Neural cell (in vitro differentiated cells): ENCODE measurements around the gene ADRB2. TPM values are rescaled to one million over a fixed set of nuclear protein-coding genes. Genes with fewer than 3 reads are reported as not detected.

Experiments
- H2AFZ ChIP-seq: fragments of 200-600, 300-800 bp; sonication (generic), shearing (Covaris generic); 2 replicates; pipeline ENCODE4 v1.6.0; 2014; ENCODE audit warnings: low read depth, mild to moderate bottlenecking, antibody characterized with exemption, low read length, moderate library complexity
- H3F3A ChIP-seq: fragments of 200-600 bp; shearing (Covaris generic); 2 replicates; pipeline ENCODE4 v1.6.1; 2016; ENCODE audit warnings: mild to moderate bottlenecking, moderate library complexity, mixed read lengths, antibody characterized with exemption, low read length; ENCODE audit not compliant: insufficient read depth, poor library complexity, severe bottlenecking
- H3K27ac ChIP-seq: fragments of 200-600, 300-800 bp; sonication (generic), shearing (Covaris generic); 2 replicates; pipeline ENCODE4 v1.5.1; 2014; ENCODE audit warnings: mild to moderate bottlenecking, low read length, moderate library complexity
- H3K27me3 ChIP-seq: fragments of 300-800, 200-600 bp; sonication (generic), shearing (Covaris generic); 2 replicates; pipeline ENCODE4 v1.6.0; 2014; ENCODE audit warnings: mild to moderate bottlenecking, low read depth, low read length, moderate library complexity; ENCODE audit not compliant: insufficient read depth
- H3K36me3 ChIP-seq: fragments of 300-800, 200-600 bp; sonication (generic), shearing (Covaris generic); 2 replicates; pipeline ENCODE4 v1.5.1; 2014; ENCODE audit warnings: mild to moderate bottlenecking, antibody characterized with exemption, low read length, moderate library complexity; ENCODE audit not compliant: insufficient read depth
- H3K4me2 ChIP-seq: fragments of 300-800, 200-600 bp; sonication (generic), shearing (Covaris generic); 2 replicates; pipeline ENCODE4 v1.6.0; 2014; ENCODE audit warnings: mild to moderate bottlenecking, low read length
- H3K4me3 ChIP-seq: fragments of 300-800, 200-600 bp; sonication (generic), shearing (Covaris generic); 2 replicates; pipeline ENCODE4 v1.5.1; 2014; ENCODE audit warnings: mild to moderate bottlenecking, low read length, moderate library complexity
- H3K79me2 ChIP-seq: fragments of 200-600 bp; shearing (Covaris generic); replicated peaks from 2 replicates; pipeline ENCODE4 v1.6.0; 2014; ENCODE audit warnings: mild to moderate bottlenecking, low read length, moderate library complexity; ENCODE audit not compliant: insufficient read depth
- H3K9ac ChIP-seq: fragments of 300-800, 200-600 bp; sonication (generic), shearing (Covaris generic); 2 replicates; pipeline ENCODE4 v1.6.1; 2016; ENCODE audit warnings: mild to moderate bottlenecking, low read length, mixed read lengths
- H3K9me2 ChIP-seq: fragments of 200-600 bp; shearing (Covaris generic); 2 replicates; pipeline ENCODE4 v1.6.1; 2016; ENCODE audit warnings: mild to moderate bottlenecking, low read length, mixed read lengths; ENCODE audit not compliant: insufficient read depth
- H3K9me3 ChIP-seq: fragments of 200-600, 300-800 bp; sonication (generic), shearing (Covaris generic); 2 replicates; pipeline ENCODE4 v1.6.1; 2016; ENCODE audit warnings: mild to moderate bottlenecking, mixed run types, low read length, moderate library complexity, mixed read lengths
- H4K20me1 ChIP-seq: fragments of 200-600 bp; shearing (Covaris generic); 2 replicates; pipeline ENCODE4 v1.6.1; 2016; ENCODE audit warnings: mild to moderate bottlenecking, mixed run types; ENCODE audit not compliant: insufficient read depth
- EP300 ChIP-seq: fragments of 450-650 bp; conservative IDR thresholded peaks from 2 replicates; pipeline ENCODE4 v1.6.1; 2014; ENCODE audit warnings: antibody characterized with exemption, mild to moderate bottlenecking, moderate library complexity; ENCODE audit not compliant: poor library complexity, severe bottlenecking
- EZH2 ChIP-seq: fragments of 200-600, 300-800 bp; shearing (Covaris generic), sonication (generic); IDR thresholded peaks from 2 replicates; pipeline ENCODE4 v1.6.1; 2014; ENCODE audit warnings: antibody characterized with exemption, low read length, borderline replicate concordance, mild to moderate bottlenecking; ENCODE audit not compliant: insufficient read depth, poor library complexity, severe bottlenecking
- MXI1 ChIP-seq: fragments of 450-650 bp; conservative IDR thresholded peaks from 2 replicates; pipeline ENCODE4 v1.6.1; 2014; ENCODE audit warnings: antibody characterized with exemption, mild to moderate bottlenecking; ENCODE audit not compliant: poor library complexity, severe bottlenecking
- POLR2AphosphoS5 ChIP-seq: IDR thresholded peaks from 2 replicates; pipeline ENCODE4 v1.6.1; 2012
- RAD21 ChIP-seq: fragments of 450-650 bp; conservative IDR thresholded peaks from 2 replicates; pipeline ENCODE4 v1.6.1; 2014; ENCODE audit warnings: antibody characterized with exemption, mild to moderate bottlenecking, moderate library complexity
- SMC3 ChIP-seq: fragments of 450-650 bp; conservative IDR thresholded peaks from 2 replicates; pipeline ENCODE4 v1.6.1; 2014; ENCODE audit warnings: antibody characterized with exemption, mild to moderate bottlenecking, moderate library complexity; ENCODE audit not compliant: poor library complexity
- TAF1 ChIP-seq: IDR thresholded peaks from 2 replicates; pipeline ENCODE4 v1.6.1; 2012; ENCODE audit warnings: low read depth
- polyA plus RNA-seq: library from polyadenylated mRNA; depleted of rRNA; stranded (reverse); fragments of >200 nt; gene quantifications from 2 replicates; pipeline ENCODE4 v1.2.3, GENCODE V29; 2014
- TF ChIP-seq, protein P1 (sequence below): IDR thresholded peaks from 2 replicates; pipeline ENCODE4 v1.6.1; 2012; ENCODE audit warnings: borderline replicate concordance
- TF ChIP-seq, protein P2 (sequence below): fragments of 450-650 bp; IDR thresholded peaks from 2 replicates; pipeline ENCODE4 v1.5.1; 2014; ENCODE audit warnings: antibody characterized with exemption, mild to moderate bottlenecking, moderate library complexity; ENCODE audit not compliant: poor library complexity, severe bottlenecking

ADRB2 gene
- polyA plus RNA-seq, 1 donor from 2014 or later = not detected

DNA sequence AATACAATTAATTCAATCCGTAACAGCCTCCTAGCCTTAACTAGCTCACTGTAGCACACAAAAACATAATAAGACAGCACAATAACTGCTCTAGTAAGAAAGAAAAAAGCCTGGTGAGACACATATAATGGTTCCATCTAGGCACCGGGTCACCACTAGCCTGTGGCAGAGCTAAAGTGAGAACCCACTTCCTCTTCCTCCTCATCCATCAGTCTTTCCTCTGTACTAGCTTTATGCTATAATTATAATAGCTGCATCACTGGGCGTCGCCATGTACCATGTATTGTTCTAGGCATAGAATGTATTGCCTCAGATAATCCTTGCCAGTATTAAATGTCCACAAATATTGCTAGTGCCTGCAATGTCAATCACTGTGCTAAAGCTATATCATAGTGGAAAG is 23.1 kb downstream of the ADRB2 start:
- H3F3A ChIP-seq = no peaks in the 10 kb centered on the region
- H2AFZ ChIP-seq = no peak overlapping the region
- no peak for TF ChIP-seq TAF1
- TF ChIP-seq, protein P1, sequence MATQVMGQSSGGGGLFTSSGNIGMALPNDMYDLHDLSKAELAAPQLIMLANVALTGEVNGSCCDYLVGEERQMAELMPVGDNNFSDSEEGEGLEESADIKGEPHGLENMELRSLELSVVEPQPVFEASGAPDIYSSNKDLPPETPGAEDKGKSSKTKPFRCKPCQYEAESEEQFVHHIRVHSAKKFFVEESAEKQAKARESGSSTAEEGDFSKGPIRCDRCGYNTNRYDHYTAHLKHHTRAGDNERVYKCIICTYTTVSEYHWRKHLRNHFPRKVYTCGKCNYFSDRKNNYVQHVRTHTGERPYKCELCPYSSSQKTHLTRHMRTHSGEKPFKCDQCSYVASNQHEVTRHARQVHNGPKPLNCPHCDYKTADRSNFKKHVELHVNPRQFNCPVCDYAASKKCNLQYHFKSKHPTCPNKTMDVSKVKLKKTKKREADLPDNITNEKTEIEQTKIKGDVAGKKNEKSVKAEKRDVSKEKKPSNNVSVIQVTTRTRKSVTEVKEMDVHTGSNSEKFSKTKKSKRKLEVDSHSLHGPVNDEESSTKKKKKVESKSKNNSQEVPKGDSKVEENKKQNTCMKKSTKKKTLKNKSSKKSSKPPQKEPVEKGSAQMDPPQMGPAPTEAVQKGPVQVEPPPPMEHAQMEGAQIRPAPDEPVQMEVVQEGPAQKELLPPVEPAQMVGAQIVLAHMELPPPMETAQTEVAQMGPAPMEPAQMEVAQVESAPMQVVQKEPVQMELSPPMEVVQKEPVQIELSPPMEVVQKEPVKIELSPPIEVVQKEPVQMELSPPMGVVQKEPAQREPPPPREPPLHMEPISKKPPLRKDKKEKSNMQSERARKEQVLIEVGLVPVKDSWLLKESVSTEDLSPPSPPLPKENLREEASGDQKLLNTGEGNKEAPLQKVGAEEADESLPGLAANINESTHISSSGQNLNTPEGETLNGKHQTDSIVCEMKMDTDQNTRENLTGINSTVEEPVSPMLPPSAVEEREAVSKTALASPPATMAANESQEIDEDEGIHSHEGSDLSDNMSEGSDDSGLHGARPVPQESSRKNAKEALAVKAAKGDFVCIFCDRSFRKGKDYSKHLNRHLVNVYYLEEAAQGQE = no peak
- no peak for TF ChIP-seq POLR2AphosphoS5
- TF ChIP-seq, protein P2, sequence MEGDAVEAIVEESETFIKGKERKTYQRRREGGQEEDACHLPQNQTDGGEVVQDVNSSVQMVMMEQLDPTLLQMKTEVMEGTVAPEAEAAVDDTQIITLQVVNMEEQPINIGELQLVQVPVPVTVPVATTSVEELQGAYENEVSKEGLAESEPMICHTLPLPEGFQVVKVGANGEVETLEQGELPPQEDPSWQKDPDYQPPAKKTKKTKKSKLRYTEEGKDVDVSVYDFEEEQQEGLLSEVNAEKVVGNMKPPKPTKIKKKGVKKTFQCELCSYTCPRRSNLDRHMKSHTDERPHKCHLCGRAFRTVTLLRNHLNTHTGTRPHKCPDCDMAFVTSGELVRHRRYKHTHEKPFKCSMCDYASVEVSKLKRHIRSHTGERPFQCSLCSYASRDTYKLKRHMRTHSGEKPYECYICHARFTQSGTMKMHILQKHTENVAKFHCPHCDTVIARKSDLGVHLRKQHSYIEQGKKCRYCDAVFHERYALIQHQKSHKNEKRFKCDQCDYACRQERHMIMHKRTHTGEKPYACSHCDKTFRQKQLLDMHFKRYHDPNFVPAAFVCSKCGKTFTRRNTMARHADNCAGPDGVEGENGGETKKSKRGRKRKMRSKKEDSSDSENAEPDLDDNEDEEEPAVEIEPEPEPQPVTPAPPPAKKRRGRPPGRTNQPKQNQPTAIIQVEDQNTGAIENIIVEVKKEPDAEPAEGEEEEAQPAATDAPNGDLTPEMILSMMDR = no peak
- no peak for TF ChIP-seq MXI1
- TF ChIP-seq SMC3 = no peak
- TF ChIP-seq RAD21 = no peak
- TF ChIP-seq EP300 = no peak
- H3K36me3 ChIP-seq = no peaks in the 10 kb centered on the region
- no peaks in the 10 kb centered on the region for H4K20me1 ChIP-seq
- H3K79me2 ChIP-seq = no peaks in the 10 kb centered on the region
- H3K27me3 ChIP-seq = no peaks in the 10 kb centered on the region
- no peak overlapping the region for H3K4me3 ChIP-seq
- H3K9ac ChIP-seq = no peak overlapping the region
- H3K9me2 ChIP-seq = no peaks in the 10 kb centered on the region
- no peak overlapping the region for H3K4me2 ChIP-seq
- H3K27ac ChIP-seq = no peak overlapping the region
- no peaks in the 10 kb centered on the region for H3K9me3 ChIP-seq

DNA sequence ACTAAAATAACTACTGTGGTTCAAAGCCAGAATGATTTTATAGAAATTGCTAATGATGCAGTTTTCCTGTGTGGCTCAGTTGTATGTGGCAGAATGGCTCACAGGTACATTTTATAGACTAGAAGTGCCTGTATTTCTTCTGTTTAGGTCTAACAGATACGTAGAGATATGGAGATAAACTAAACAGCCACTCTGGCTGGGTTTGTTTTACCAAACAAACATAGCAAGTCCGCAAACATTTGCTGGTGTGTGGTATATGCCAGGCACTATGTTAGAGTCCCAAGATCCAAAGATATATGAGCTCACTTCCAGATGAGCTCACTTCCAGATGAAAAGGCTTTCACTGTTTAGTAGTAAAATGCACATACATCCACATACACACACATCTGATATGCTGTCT is 24.4 kb downstream of the ADRB2 start:
- H3K27me3 ChIP-seq = no peaks in the 10 kb centered on the region
- H3K9ac ChIP-seq = no peak overlapping the region
- no peak overlapping the region for H3K4me3 ChIP-seq
- H3K4me2 ChIP-seq = no peak overlapping the region
- H4K20me1 ChIP-seq = no peaks in the 10 kb centered on the region
- H3K9me2 ChIP-seq = no peaks in the 10 kb centered on the region
- no peak overlapping the region for H3K27ac ChIP-seq
- no peaks in the 10 kb centered on the region for H3F3A ChIP-seq
- no peaks in the 10 kb centered on the region for H3K79me2 ChIP-seq
- H2AFZ ChIP-seq = no peak overlapping the region
- no peaks in the 10 kb centered on the region for H3K36me3 ChIP-seq
- TF ChIP-seq RAD21 (no peak), EZH2 (no peak), MXI1 (no peak)
- TF ChIP-seq, protein P2 = no peak
- TF ChIP-seq, protein P1 = no peak
- no peaks in the 10 kb centered on the region for H3K9me3 ChIP-seq
